ENCODE results near the gene FBXL2. TPM values are rescaled to one million over a fixed set of nuclear protein-coding genes. Genes with fewer than 3 reads are reported as not detected.

The FBXL2 gene
- total and polyA plus RNA-seq, 2 of the 8 experiments (the other 6 are each of a cell fraction or from before 2014, with no cell fraction given), result 3.1 to 5.4 TPM

- Histone ChIP-seq H3K36me3 (ENCODE audit: control insufficient read depth in 2 of 4, insufficient read depth in 4 of 4, low read length in 3 of 4) (peaks cover 30 to 100% (median 67%) of the 10 kb centered on the region in 4 experiments), H3K23ac (ENCODE audit: insufficient read length) (no peak overlapping the region), H3K9me3 (ENCODE audit: insufficient read depth in 2 of 2, low read depth in 1 of 2, low read length in 1 of 2) (no peaks in the 10 kb centered on the region), H3K4me1 (replicated peaks in 1 of 4; ENCODE audit: control insufficient read depth in 3 of 4, insufficient read depth in 4 of 4, low read length in 3 of 4) (no peaks in the 10 kb centered on the region), H3K27ac (ENCODE audit: low read depth, low read length) (no peak overlapping the region), H3K4me3 (ENCODE audit: extremely low read depth in 1 of 4, insufficient read depth in 2 of 4, low read depth in 3 of 4, low read length in 4 of 4) (no peak overlapping the region), H3K79me2 (ENCODE audit: control insufficient read depth in 1 of 2, insufficient read depth in 2 of 2, low read length in 2 of 2) (no peaks in the 10 kb centered on the region), H3K18ac (ENCODE audit: extremely low read depth, low read length) (no peak overlapping the region), H4K91ac (replicated peaks; ENCODE audit: insufficient read length, low read length) (no peak overlapping the region), H3K79me1 (ENCODE audit: low read depth, low read length) (no peaks in the 10 kb centered on the region), H2AFZ (ENCODE audit: low read length) (no peak overlapping the region), H4K5ac (ENCODE audit: insufficient read length, low read depth, low read length) (no peak overlapping the region), H2BK20ac (ENCODE audit: low read length) (no peak overlapping the region), H3K27me3 (replicated peaks in 1 of 4; ENCODE audit: control insufficient read depth in 3 of 4, extremely low read depth in 1 of 4, insufficient read depth in 3 of 4, low read length in 3 of 4) (no peaks in the 10 kb centered on the region), H4K8ac (ENCODE audit: extremely low read depth, insufficient read depth, low read length) (no peak overlapping the region), H4K20me1 (replicated peaks in 1 of 2; ENCODE audit: control insufficient read depth in 1 of 2, insufficient read depth in 2 of 2, low read length in 2 of 2) (peaks cover 0 to 5% of the 10 kb centered on the region in 2 experiments), H3K9ac (replicated peaks in 1 of 4; ENCODE audit: extremely low read depth in 1 of 4, low read depth in 3 of 4, low read length in 3 of 4) (no peak overlapping the region), H3K56ac (replicated peaks; ENCODE audit: insufficient read length, low read depth, low read length) (no peak overlapping the region), H2BK15ac (ENCODE audit: low read length) (no peak overlapping the region), H2AK5ac (ENCODE audit: low read depth, low read length) (no peak overlapping the region), H2BK12ac (ENCODE audit: low read depth, low read length) (no peak overlapping the region), H2BK5ac (ENCODE audit: low read depth, low read length) (no peak overlapping the region), H2BK120ac (replicated peaks; ENCODE audit: low read depth, low read length) (no peak overlapping the region), H3K4ac (replicated peaks; ENCODE audit: insufficient read length, low read depth, low read length) (no peak overlapping the region), H3K14ac (ENCODE audit: insufficient read length) (no peak overlapping the region), H3K23me2 (ENCODE audit: low read depth, low read length) (no peaks in the 10 kb centered on the region), H3K4me2 (ENCODE audit: insufficient read depth in 1 of 2, low read depth in 2 of 2, low read length in 2 of 2) (no peak overlapping the region)
- POLR2A ChIA-PET (ENCODE audit: partially characterized antibody), result interaction anchor here (1.0 to 1.7 kb wide), 2 partner anchors 9 to 45 kb away, joined by 4 read pairs; partner anchors contain the start of gene UBP1
- 87% methylated on average over 7 of the region's 7 CpGs; no CpG with 5 or more reads in 1 of the 2 experiments for WGBS, 2 experiments (ENCODE audit: extremely low coverage in 1 of 2, insufficient coverage in 1 of 2, insufficient read length in 1 of 2, insufficient replicate concordance in 2 of 2, low coverage in 1 of 2, low lambda C conversion rate in 2 of 2, missing lambda C conversion rate in 1 of 2)
- CTCF ChIA-PET (ENCODE audit: partially characterized antibody), result interaction anchor here (0.7 to 2.2 kb wide), 4 partner anchors 18 to 391 kb away, joined by 3 to 8 read pairs (median 6); no protein-coding TSS in a partner anchor
- DNase-seq (ENCODE audit: low read depth in 1 of 2, low spot score in 2 of 2) (no peak), FAIRE-seq (no peak)
- TF ChIP-seq SIRT6 (IDR thresholded peaks at IDR 0.05; ENCODE audit: low read length) (no peak), FOSL1 (IDR thresholded peaks at IDR 0.05; ENCODE audit: insufficient read depth, low read depth, low read length) (no peak), SP4 (IDR thresholded peaks at IDR 0.05; ENCODE audit: low read length) (no peak), SIX5 (IDR thresholded peaks at IDR 0.05; ENCODE audit: low read depth, low read length) (no peak), SP2 (IDR thresholded peaks at IDR 0.05; ENCODE audit: low read length) (no peak), ASH2L (IDR thresholded peaks at IDR 0.05; ENCODE audit: low read length) (no peak), JUND (IDR thresholded peaks at IDR 0.05; ENCODE audit: low read length) (no peak), NANOG (IDR thresholded peaks at IDR 0.05; ENCODE audit: insufficient read depth, low read depth, low read length, poor library complexity, severe bottlenecking) (no peak), TCF12 (IDR thresholded peaks at IDR 0.05; ENCODE audit: low read depth, low read length) (no peak), BRCA1 (IDR thresholded peaks at IDR 0.05; ENCODE audit: low read depth, low read length) (no peak), PHF8 (conservative IDR thresholded peaks at IDR 0.05; ENCODE audit: low read depth, low read length) (no peak), CEBPB (IDR thresholded peaks at IDR 0.05; ENCODE audit: low read depth, low read length) (no peak), EGR1 (IDR thresholded peaks at IDR 0.05; ENCODE audit: borderline replicate concordance, low read depth, low read length) (no peak), SIN3A (conservative IDR thresholded peaks at IDR 0.05 in 1 of 2, IDR thresholded peaks at IDR 0.05 in 1 of 2; ENCODE audit: low read depth in 1 of 2, low read length in 2 of 2) (no peak)
- TF ChIP-seq, protein P1, sequence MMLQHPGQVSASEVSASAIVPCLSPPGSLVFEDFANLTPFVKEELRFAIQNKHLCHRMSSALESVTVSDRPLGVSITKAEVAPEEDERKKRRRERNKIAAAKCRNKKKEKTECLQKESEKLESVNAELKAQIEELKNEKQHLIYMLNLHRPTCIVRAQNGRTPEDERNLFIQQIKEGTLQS (IDR thresholded peaks at IDR 0.05; ENCODE audit: insufficient read depth, low read depth, low read length), result no peak
Observed at GRCh38 chr3:33395900-33396299, 118.7 kb downstream of the FBXL2 start.

Measured in H1 (cell line).